ENCODE measurements around the gene CYB561D2. TPM values are rescaled to one million over a fixed set of nuclear protein-coding genes. Genes with fewer than 3 reads are reported as not detected.

CYB561D2 gene
- total and polyA plus RNA-seq, 4 donors: 18.2 to 50.8 (median 27.7) TPM

GRCh38 chr3:50338965-50339364 is 11.7 kb upstream of the CYB561D2 start:
- 26 to 56% methylated on average over 5 of the region's 5 CpGs for WGBS, 2 donors
- ATAC-seq (ENCODE audit: insufficient read depth, low FRiP score): no peak
- Histone ChIP-seq H3K27ac (ENCODE audit: low read depth in 1 of 2, low read length in 1 of 2) (peak overlapping the region in 1 of 2 donors; percentile 96), H3K36me3 (ENCODE audit: control insufficient read depth in 4 of 4, insufficient read depth in 4 of 4, low read length in 4 of 4) (peaks cover 0 to 5% (median 0%) of the 10 kb centered on the region in 4 donors), H3K9ac (ENCODE audit: insufficient read depth in 1 of 2, low read length in 2 of 2) (peak overlapping the region in 1 of 2 donors; percentile 65), H3K9me3 (ENCODE audit: control insufficient read depth in 4 of 4, insufficient read depth in 3 of 4, low read length in 3 of 4) (no peaks in the 10 kb centered on the region), H3K4me3 (no peak overlapping the region), H3K27me3 (ENCODE audit: control insufficient read depth in 3 of 3, insufficient read depth in 3 of 3, low read length in 2 of 3) (peaks cover 0 to 5% (median 0%) of the 10 kb centered on the region in 3 donors), H3K4me1 (ENCODE audit: control insufficient read depth in 5 of 5, insufficient read depth in 5 of 5, low read length in 5 of 5) (peaks cover 10 to 58% (median 21%) of the 10 kb centered on the region in 5 donors)
- TF ChIP-seq, protein P1, sequence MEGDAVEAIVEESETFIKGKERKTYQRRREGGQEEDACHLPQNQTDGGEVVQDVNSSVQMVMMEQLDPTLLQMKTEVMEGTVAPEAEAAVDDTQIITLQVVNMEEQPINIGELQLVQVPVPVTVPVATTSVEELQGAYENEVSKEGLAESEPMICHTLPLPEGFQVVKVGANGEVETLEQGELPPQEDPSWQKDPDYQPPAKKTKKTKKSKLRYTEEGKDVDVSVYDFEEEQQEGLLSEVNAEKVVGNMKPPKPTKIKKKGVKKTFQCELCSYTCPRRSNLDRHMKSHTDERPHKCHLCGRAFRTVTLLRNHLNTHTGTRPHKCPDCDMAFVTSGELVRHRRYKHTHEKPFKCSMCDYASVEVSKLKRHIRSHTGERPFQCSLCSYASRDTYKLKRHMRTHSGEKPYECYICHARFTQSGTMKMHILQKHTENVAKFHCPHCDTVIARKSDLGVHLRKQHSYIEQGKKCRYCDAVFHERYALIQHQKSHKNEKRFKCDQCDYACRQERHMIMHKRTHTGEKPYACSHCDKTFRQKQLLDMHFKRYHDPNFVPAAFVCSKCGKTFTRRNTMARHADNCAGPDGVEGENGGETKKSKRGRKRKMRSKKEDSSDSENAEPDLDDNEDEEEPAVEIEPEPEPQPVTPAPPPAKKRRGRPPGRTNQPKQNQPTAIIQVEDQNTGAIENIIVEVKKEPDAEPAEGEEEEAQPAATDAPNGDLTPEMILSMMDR (IDR thresholded peaks at IDR 0.05; ENCODE audit: control extremely low read depth, extremely low read depth): no peak
- DNase-seq: no peak

DNA sequence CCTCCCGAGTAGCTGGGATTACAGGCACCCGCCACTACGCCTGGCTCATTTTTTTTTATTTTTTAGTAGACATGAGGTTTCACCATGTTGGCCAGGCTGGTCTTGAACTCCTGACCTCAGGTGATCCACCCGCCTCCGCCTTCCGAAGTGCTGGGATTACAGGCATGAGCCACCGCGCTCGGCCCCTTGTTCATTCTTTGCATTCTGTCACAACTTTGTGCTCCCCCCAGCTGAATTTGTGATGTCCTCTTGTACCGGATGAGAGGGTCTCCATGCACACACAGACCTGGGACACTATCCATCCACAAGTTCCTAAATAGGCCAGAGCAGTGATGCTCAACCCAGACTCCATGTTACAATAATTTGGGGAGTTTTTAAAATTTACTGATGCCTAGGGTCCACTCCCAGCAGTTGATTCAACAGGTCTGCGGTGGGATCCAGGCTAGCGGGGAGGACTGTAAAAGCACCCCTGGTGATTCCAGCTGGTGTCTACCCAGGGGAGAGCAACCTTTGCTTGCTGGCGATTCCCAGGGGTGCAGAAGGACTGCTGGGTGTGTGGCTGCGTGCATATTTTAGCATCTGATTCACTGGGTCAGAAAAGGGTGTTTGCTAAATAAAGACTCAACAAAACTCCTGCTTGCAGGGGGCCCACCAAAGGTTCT is 11.0 kb upstream of the CYB561D2 start:
- Histone ChIP-seq H3K27ac (ENCODE audit: low read depth in 1 of 2, low read length in 1 of 2) (peak overlapping the region; percentile 72 to 77), H3K36me3 (ENCODE audit: control insufficient read depth in 4 of 4, insufficient read depth in 4 of 4, low read length in 4 of 4) (peaks cover 0 to 2% (median 0%) of the 10 kb centered on the region in 4 donors), H3K4me1 (ENCODE audit: control insufficient read depth in 5 of 5, insufficient read depth in 5 of 5, low read length in 5 of 5) (peaks cover 3 to 56% (median 18%) of the 10 kb centered on the region in 5 donors), H3K9ac (ENCODE audit: insufficient read depth in 1 of 2, low read length in 2 of 2) (no peak overlapping the region), H3K27me3 (ENCODE audit: control insufficient read depth in 3 of 3, insufficient read depth in 3 of 3, low read length in 2 of 3) (peaks cover 0 to 5% (median 0%) of the 10 kb centered on the region in 3 donors), H3K9me3 (ENCODE audit: control insufficient read depth in 4 of 4, insufficient read depth in 3 of 4, low read length in 3 of 4) (no peaks in the 10 kb centered on the region), H3K4me3 (peak overlapping the region; percentile 13)
- no peak for ATAC-seq (ENCODE audit: insufficient read depth, low FRiP score)
- WGBS, 2 donors: 56 to 62% methylated on average over 14 of the region's 14 CpGs
- TF ChIP-seq, protein P1 (IDR thresholded peaks at IDR 0.05; ENCODE audit: control extremely low read depth, extremely low read depth): no peak
- no peak for DNase-seq

- H3K4me1 ChIP-seq (ENCODE audit: control insufficient read depth in 5 of 5, insufficient read depth in 5 of 5, low read length in 5 of 5): peaks cover 3 to 58% (median 18%) of the 10 kb centered on the region in 5 donors
- TF ChIP-seq, protein P1 (IDR thresholded peaks at IDR 0.05; ENCODE audit: control extremely low read depth, extremely low read depth): no peak
- peak overlapping the region; percentile 14 to 25 for H3K9ac ChIP-seq (ENCODE audit: insufficient read depth in 1 of 2, low read length in 2 of 2)
- H3K36me3 ChIP-seq (ENCODE audit: control insufficient read depth in 4 of 4, insufficient read depth in 4 of 4, low read length in 4 of 4): no peaks in the 10 kb centered on the region
- no peaks in the 10 kb centered on the region for H3K9me3 ChIP-seq (ENCODE audit: control insufficient read depth in 4 of 4, insufficient read depth in 3 of 4, low read length in 3 of 4)
- ATAC-seq (ENCODE audit: insufficient read depth, low FRiP score) (no peak), DNase-seq (peak in 1 of 3 donors; percentile 32)
- H3K27ac ChIP-seq (ENCODE audit: low read depth in 1 of 2, low read length in 1 of 2): peak overlapping the region; percentile 77 to 92
- WGBS, 2 donors: 17 to 30% methylated on average over 9 of the region's 9 CpGs
- H3K27me3 ChIP-seq (ENCODE audit: control insufficient read depth in 3 of 3, insufficient read depth in 3 of 3, low read length in 2 of 3): peaks cover 0 to 5% (median 0%) of the 10 kb centered on the region in 3 donors
- H3K4me3 ChIP-seq: peak overlapping the region; percentile 40
Measured at GRCh38 chr3:50340147-50340447, 10.6 kb upstream of the CYB561D2 start.

All from lung (tissue), 12 donors.